WTC11 (cell line): ENCODE measurements around the gene GLT6D1. TPM values are rescaled to one million over a fixed set of nuclear protein-coding genes. Genes with fewer than 3 reads are reported as not detected.

Experiments used
- ATAC-seq: fragments of 200-7000 bp; cut with Tn5 transposase; 2 replicates; pipeline ENCODE4 v1.10.0; 2021; ENCODE audit warnings: mild to moderate bottlenecking, moderate library complexity
- CTCF ChIA-PET: fragments of 300-600 bp; sonication (Branson Sonifier 250); formaldehyde crosslinking; loops from one replicate; lab custom pipeline; 2021; ENCODE audit warnings: antibody characterized with exemption; lab: Charles Lee
- POLR2A ChIA-PET: fragments of 350-600 bp; sonication (Branson Sonifier 250); formaldehyde crosslinking; loops from one replicate; lab custom pipeline; 2021; ENCODE audit warnings: antibody characterized with exemption; lab: Charles Lee
- DNase-seq: peaks from one replicate; pipeline ENCODE4 v3.0.0; 2021; ENCODE audit warnings: low spot score
- H3K27ac Mint-ChIP-seq: 2 replicates; pipeline ENCODE4 v1.8.0; 2021; ENCODE audit warnings: mixed read lengths
- H3K27me3 Mint-ChIP-seq: 2 replicates; pipeline ENCODE4 v1.8.0; 2021; ENCODE audit warnings: low read depth, mild to moderate bottlenecking, moderate library complexity, mixed read lengths
- H3K36me3 Mint-ChIP-seq: 2 replicates; pipeline ENCODE4 v1.8.0; 2021; ENCODE audit warnings: mixed read lengths
- H3K4me1 Mint-ChIP-seq: 2 replicates; pipeline ENCODE4 v1.8.0; 2022; ENCODE audit warnings: mixed read lengths
- H3K4me3 Mint-ChIP-seq: 2 replicates; pipeline ENCODE4 v1.8.0; 2021; ENCODE audit warnings: mild to moderate bottlenecking, moderate library complexity, mixed read lengths
- H3K9me3 Mint-ChIP-seq: 2 replicates; pipeline ENCODE4 v1.8.0; 2021; ENCODE audit warnings: mixed read lengths
- AR ChIP-seq: fragments of 250-450 bp; sonication (Bioruptor Pico); IDR thresholded peaks from 2 replicates; pipeline ENCODE4 v1.9.0; 2021; ENCODE audit warnings: mild to moderate bottlenecking
- ATF1 ChIP-seq: sonication (generic); formaldehyde crosslinking; IDR thresholded peaks from 2 replicates; pipeline ENCODE4 v1.8.1; 2023; ENCODE audit warnings: mild to moderate bottlenecking, moderate library complexity, missing genetic modification reagents
- CBFB ChIP-seq: sonication (generic); formaldehyde crosslinking; IDR thresholded peaks from 2 replicates; pipeline ENCODE4 v1.8.1; 2022; ENCODE audit warnings: mild to moderate bottlenecking, low read depth, missing genetic modification reagents
- CREB1 ChIP-seq: sonication (generic); formaldehyde crosslinking; IDR thresholded peaks from 2 replicates; pipeline ENCODE4 v1.8.0; 2023; ENCODE audit warnings: mild to moderate bottlenecking, missing genetic modification reagents
- CREM ChIP-seq: sonication (generic); formaldehyde crosslinking; IDR thresholded peaks from 2 replicates; pipeline ENCODE4 v1.8.1; 2022; ENCODE audit warnings: mild to moderate bottlenecking, missing genetic modification reagents, moderate library complexity
- E2F5 ChIP-seq: sonication (generic); formaldehyde crosslinking; IDR thresholded peaks from 2 replicates; pipeline ENCODE4 v1.8.1; 2022; ENCODE audit warnings: mild to moderate bottlenecking, moderate library complexity, missing genetic modification reagents
- ELF4 ChIP-seq: sonication (generic); formaldehyde crosslinking; IDR thresholded peaks from 2 replicates; pipeline ENCODE4 v1.8.1; 2022; ENCODE audit warnings: low read depth, mild to moderate bottlenecking, moderate library complexity, missing genetic modification reagents
- EMX1 ChIP-seq: fragments of 250-450 bp; sonication (Bioruptor Pico); IDR thresholded peaks from 2 replicates; pipeline ENCODE4 v1.8.0; 2021; ENCODE audit warnings: mild to moderate bottlenecking
- FOXK1 ChIP-seq: sonication (generic); formaldehyde crosslinking; IDR thresholded peaks from 2 replicates; pipeline ENCODE4 v1.8.0; 2022; ENCODE audit warnings: mild to moderate bottlenecking, moderate library complexity, missing genetic modification reagents
- FOXP1 ChIP-seq: sonication (generic); formaldehyde crosslinking; IDR thresholded peaks from 2 replicates; pipeline ENCODE4 v1.8.0; 2022; ENCODE audit warnings: missing genetic modification reagents, mild to moderate bottlenecking, moderate library complexity, borderline replicate concordance
- GABPB1 ChIP-seq: sonication (generic); formaldehyde crosslinking; IDR thresholded peaks from 2 replicates; pipeline ENCODE4 v1.8.1; 2023; ENCODE audit warnings: mild to moderate bottlenecking, missing genetic modification reagents
- KAT7 ChIP-seq: sonication (generic); formaldehyde crosslinking; IDR thresholded peaks from 2 replicates; pipeline ENCODE4 v1.8.1; 2023; ENCODE audit warnings: missing genetic modification reagents, mild to moderate bottlenecking, borderline replicate concordance
- NR3C1 ChIP-seq: sonication (generic); formaldehyde crosslinking; conservative IDR thresholded peaks from 2 replicates; pipeline ENCODE4 v1.8.1; 2023; ENCODE audit warnings: low read depth, mild to moderate bottlenecking, missing genetic modification reagents
- OVOL2 ChIP-seq: fragments of 250-450 bp; sonication (Bioruptor Pico); IDR thresholded peaks from 2 replicates; pipeline ENCODE4 v1.9.0; 2021; ENCODE audit warnings: mild to moderate bottlenecking, borderline replicate concordance
- PRRX2 ChIP-seq: fragments of 250-450 bp; sonication (Bioruptor Pico); IDR thresholded peaks from 2 replicates; pipeline ENCODE4 v1.8.0; 2021; ENCODE audit warnings: mild to moderate bottlenecking
- RORB ChIP-seq: fragments of 250-450 bp; sonication (Bioruptor Pico); IDR thresholded peaks from 2 replicates; pipeline ENCODE4 v1.9.0; 2021; ENCODE audit warnings: mild to moderate bottlenecking
- ZBTB43 ChIP-seq: sonication (generic); formaldehyde crosslinking; IDR thresholded peaks from 2 replicates; pipeline ENCODE4 v1.8.1; 2023; ENCODE audit warnings: mild to moderate bottlenecking, missing genetic modification reagents
- ZNF121 ChIP-seq: sonication (generic); formaldehyde crosslinking; IDR thresholded peaks from 2 replicates; pipeline ENCODE4 v1.8.0; 2023; ENCODE audit warnings: missing genetic modification reagents
- ZNF138 ChIP-seq: sonication (generic); formaldehyde crosslinking; conservative IDR thresholded peaks from 2 replicates; pipeline ENCODE4 v1.8.1; 2022; ENCODE audit warnings: mild to moderate bottlenecking, moderate library complexity, missing genetic modification reagents
- ZNF317 ChIP-seq: sonication (generic); formaldehyde crosslinking; IDR thresholded peaks from 2 replicates; pipeline ENCODE4 v1.8.1; 2023; ENCODE audit warnings: low read depth, mild to moderate bottlenecking, moderate library complexity, missing genetic modification reagents, borderline replicate concordance
- ZNF396 ChIP-seq: fragments of 250-450 bp; sonication (Bioruptor Pico); IDR thresholded peaks from 2 replicates; pipeline ENCODE4 v1.8.0; 2021; ENCODE audit warnings: mild to moderate bottlenecking, moderate library complexity, borderline replicate concordance
- ZNF416 ChIP-seq: fragments of 250-450 bp; sonication (Bioruptor Pico); IDR thresholded peaks from 2 replicates; pipeline ENCODE4 v1.9.0; 2021; ENCODE audit warnings: mild to moderate bottlenecking, inconsistent platforms
- ZNF532 ChIP-seq: fragments of 250-450 bp; sonication (Bioruptor Pico); IDR thresholded peaks from 2 replicates; pipeline ENCODE4 v1.9.0; 2021; ENCODE audit warnings: mild to moderate bottlenecking, borderline replicate concordance
- ZNF671 ChIP-seq: fragments of 250-450 bp; sonication (Bioruptor Pico); IDR thresholded peaks from 2 replicates; pipeline ENCODE4 v1.8.0; 2021; ENCODE audit warnings: mild to moderate bottlenecking
- total RNA-seq: library from RNA; stranded (reverse); gene quantifications from 3 replicates; pipeline ENCODE4 v1.2.3, GENCODE V29; 2021

Gene GLT6D1
- total RNA-seq, 1 experiment from 2014 or later = 0.37 TPM

- TF ChIP-seq GABPB1 (CRISPR knock-in tag) = no peak
- no peak for TF ChIP-seq NR3C1 (CRISPR knock-in tag)
- TF ChIP-seq KAT7 (CRISPR knock-in tag) = no peak
- TF ChIP-seq FOXP1 (CRISPR knock-in tag) = no peak
Observed at GRCh38 chr9:135587658-135588057, 51.7 kb downstream of the GLT6D1 start (continued).

- DNase-seq (no peak), ATAC-seq (no peak)
- Mint-ChIP-seq H3K36me3 (0 out of 2 replicates have a peak, but pooled peaks cover 3% of the 10 kb centered on the region), H3K9me3 (peaks cover 5% of the 10 kb centered on the region), H3K27me3 (no peaks in the 10 kb centered on the region), H3K27ac (no peak overlapping the region), H3K4me3 (no peak overlapping the region), H3K4me1 (no peaks in the 10 kb centered on the region)
- CTCF ChIA-PET = no interaction called here
- TF ChIP-seq ZNF416 (CRISPR knock-in tag) = no peak
- no peak for TF ChIP-seq ZNF396 (CRISPR knock-in tag)
- POLR2A ChIA-PET = no interaction called here
Observed at GRCh38 chr9:135586601-135587109, 52.7 kb downstream of the GLT6D1 start.

- Mint-ChIP-seq H3K4me3 (no peak overlapping the region), H3K36me3 (peaks cover 9% of the 10 kb centered on the region; the same call in 1 of the 2 replicates), H3K9me3 (peaks cover 13% of the 10 kb centered on the region), H3K27ac (no peak overlapping the region), H3K4me1 (no peaks in the 10 kb centered on the region), H3K27me3 (peaks cover 2% of the 10 kb centered on the region; the same call in 1 of the 2 replicates)
- no peak for ATAC-seq
- no peak for TF ChIP-seq ZNF532 (CRISPR knock-in tag)
- TF ChIP-seq FOXK1 = no peak
- no peak for TF ChIP-seq ZBTB43 (CRISPR knock-in tag)
- no peak for TF ChIP-seq EMX1
- no peak for TF ChIP-seq AR
- TF ChIP-seq ZNF121 = no peak
- no peak for TF ChIP-seq ZNF138 (CRISPR knock-in tag)
- ChIA-PET POLR2A (no interaction called here), CTCF (no interaction called here)
- DNase-seq = no peak
Observed at GRCh38 chr9:135584934-135585333, 54.4 kb downstream of the GLT6D1 start.

GRCh38 chr9:135584371-135584770, 55.0 kb downstream of the GLT6D1 start:
- peaks cover 9% of the 10 kb centered on the region; the same call in 1 of the 2 replicates for H3K36me3 Mint-ChIP-seq
- H3K4me3 Mint-ChIP-seq = no peak overlapping the region
- H3K27me3 Mint-ChIP-seq = peaks cover 2% of the 10 kb centered on the region; the same call in 1 of the 2 replicates
- H3K27ac Mint-ChIP-seq = no peak overlapping the region
- no peak for DNase-seq
- peaks cover 13% of the 10 kb centered on the region for H3K9me3 Mint-ChIP-seq
- no peak for ATAC-seq
- ChIA-PET POLR2A (no interaction called here), CTCF (no interaction called here)
- no peaks in the 10 kb centered on the region for H3K4me1 Mint-ChIP-seq
- no peak for TF ChIP-seq CREM (CRISPR knock-in tag)
- TF ChIP-seq CREB1 (CRISPR knock-in tag) = no peak
- TF ChIP-seq NR3C1 (CRISPR knock-in tag) = no peak
- TF ChIP-seq RORB (CRISPR knock-in tag) = no peak
- no peak for TF ChIP-seq ZNF671 (CRISPR knock-in tag)
- TF ChIP-seq EMX1 = no peak
- no peak for TF ChIP-seq PRRX2 (CRISPR knock-in tag)
- no peak for TF ChIP-seq CBFB (CRISPR knock-in tag)
- TF ChIP-seq ATF1 (CRISPR knock-in tag) = no peak
- TF ChIP-seq ELF4 (CRISPR knock-in tag) = no peak
- TF ChIP-seq ZNF317 (CRISPR knock-in tag) = no peak
- no peak for TF ChIP-seq E2F5 (CRISPR knock-in tag)
- no peak for TF ChIP-seq FOXK1
- no peak for TF ChIP-seq OVOL2 (CRISPR knock-in tag)
